HEK293 (cell line): ENCODE results near the gene PDSS2.
A peak's percentile ranks its signal among the peaks of the same experiment; 100 is the strongest.

ENCODE experiments used
- CTCF ChIA-PET: fragments of 350-600 bp; formaldehyde crosslinking; extraction: SDS; loops from one replicate; lab custom pipeline; 2021; ENCODE audit warnings: antibody characterized with exemption; lab: Yijun Ruan, JAX
- POLR2A ChIA-PET: fragments of 300-600 bp; formaldehyde crosslinking; extraction: SDS; loops from one replicate; lab custom pipeline; 2020; ENCODE audit warnings: antibody characterized with exemption, inconsistent platforms; lab: Yijun Ruan, JAX
- H3K27ac ChIP-seq: fragments of 200-500 bp; sonication (Bioruptor generic); 2 replicates; pipeline ENCODE4 v1.5.1; 2014; ENCODE audit warnings: low read depth, low read length, control low read depth, inconsistent platforms; ENCODE audit errors: extremely low read depth
- H3K36me3 ChIP-seq, 2 experiments: fragments of 200-500 bp in 1 of 2; sonication (Bioruptor generic) in 1 of 2; 1 replicate in 1 of 2; 2 replicates in 1 of 2; pipeline ENCODE4 v1.5.1; 2014 to 2017; ENCODE audit warnings: inconsistent platforms in 2 of 2, low read length in 2 of 2; ENCODE audit not compliant: control insufficient read depth in 2 of 2, insufficient read depth in 1 of 2
- H3K4me1 ChIP-seq: fragments of 200-500 bp; sonication (Bioruptor generic); 2 replicates; pipeline ENCODE4 v1.5.1; 2014; ENCODE audit warnings: mild to moderate bottlenecking, low read length, inconsistent platforms; ENCODE audit not compliant: control insufficient read depth, insufficient read depth
- H3K4me3 ChIP-seq: 2 replicates; pipeline ENCODE4 v1.5.1; 2011; ENCODE audit warnings: low read depth, mild to moderate bottlenecking, control low read depth, low read length, moderate library complexity
- H3K9me3 ChIP-seq: fragments of 200-500 bp; sonication (Bioruptor generic); 2 replicates; pipeline ENCODE4 v1.5.1; 2014; ENCODE audit warnings: low read depth, low read length, inconsistent platforms; ENCODE audit not compliant: control insufficient read depth, insufficient read depth
- CTCF ChIP-seq: fragments of 450-650 bp; formaldehyde crosslinking; IDR thresholded peaks from 2 replicates; pipeline ENCODE4 v1.5.1; 2016; ENCODE audit warnings: missing biosample characterization, missing genetic modification characterization
- GFI1B ChIP-seq: fragments of 450-650 bp; formaldehyde crosslinking; IDR thresholded peaks from 2 replicates; pipeline ENCODE4 v1.5.1; 2016; ENCODE audit warnings: missing biosample characterization, missing genetic modification characterization
- PATZ1 ChIP-seq: fragments of 450-650 bp; formaldehyde crosslinking; IDR thresholded peaks from 2 replicates; pipeline ENCODE4 v1.5.1; 2016; ENCODE audit warnings: missing biosample characterization, missing genetic modification characterization
- PBX3 ChIP-seq: sonication (generic); formaldehyde crosslinking; IDR thresholded peaks from 2 replicates; pipeline ENCODE4 v1.8.1; 2022; ENCODE audit warnings: mild to moderate bottlenecking, moderate library complexity, missing genetic modification reagents
- SCRT2 ChIP-seq: fragments of 450-650 bp; formaldehyde crosslinking; IDR thresholded peaks from 2 replicates; pipeline ENCODE4 v1.5.1; 2016; ENCODE audit warnings: missing biosample characterization, missing genetic modification characterization
- TRIM28 ChIP-seq: IDR thresholded peaks from 2 replicates; pipeline ENCODE4 v1.6.1; 2011; ENCODE audit warnings: low read length, control low read depth, borderline replicate concordance
- WT1 ChIP-seq: fragments of 450-650 bp; formaldehyde crosslinking; IDR thresholded peaks from 2 replicates; pipeline ENCODE4 v1.5.1; 2016; ENCODE audit warnings: missing biosample characterization, missing genetic modification characterization
- YY1 ChIP-seq: fragments of 450-650 bp; formaldehyde crosslinking; IDR thresholded peaks from 2 replicates; pipeline ENCODE4 v1.5.1; 2018; ENCODE audit warnings: missing biosample characterization, missing genetic modification characterization
- ZBTB10 ChIP-seq: fragments of 450-650 bp; formaldehyde crosslinking; IDR thresholded peaks from 2 replicates; pipeline ENCODE4 v1.5.1; 2016; ENCODE audit warnings: missing biosample characterization, missing genetic modification characterization
- ZBTB20 ChIP-seq: fragments of 450-650 bp; formaldehyde crosslinking; IDR thresholded peaks from 2 replicates; pipeline ENCODE4 v1.5.1; 2016; ENCODE audit warnings: missing biosample characterization, missing genetic modification characterization
- ZEB2 ChIP-seq: fragments of 450-650 bp; formaldehyde crosslinking; IDR thresholded peaks from 2 replicates; pipeline ENCODE4 v1.5.1; 2016; ENCODE audit warnings: missing biosample characterization, missing genetic modification characterization
- ZNF148 ChIP-seq: fragments of 450-650 bp; formaldehyde crosslinking; IDR thresholded peaks from 2 replicates; pipeline ENCODE4 v1.5.0; 2017; ENCODE audit warnings: missing biosample characterization, missing genetic modification characterization, borderline replicate concordance
- ZNF174 ChIP-seq: fragments of 450-650 bp; formaldehyde crosslinking; IDR thresholded peaks from 2 replicates; pipeline ENCODE4 v1.5.0; 2017; ENCODE audit warnings: missing biosample characterization, mild to moderate bottlenecking, missing genetic modification characterization
- ZNF175 ChIP-seq: fragments of 450-650 bp; formaldehyde crosslinking; IDR thresholded peaks from 2 replicates; pipeline ENCODE4 v1.5.1; 2016; ENCODE audit warnings: missing biosample characterization, missing genetic modification characterization
- ZNF239 ChIP-seq: fragments of 450-650 bp; formaldehyde crosslinking; IDR thresholded peaks from 2 replicates; pipeline ENCODE4 v1.5.1; 2016; ENCODE audit warnings: missing biosample characterization, missing genetic modification characterization
- ZNF248 ChIP-seq: fragments of 450-650 bp; formaldehyde crosslinking; IDR thresholded peaks from 2 replicates; pipeline ENCODE4 v1.5.1; 2017; ENCODE audit warnings: missing biosample characterization, missing genetic modification characterization
- ZNF350 ChIP-seq: fragments of 450-650 bp; formaldehyde crosslinking; IDR thresholded peaks from 2 replicates; pipeline ENCODE4 v1.5.0; 2017; ENCODE audit warnings: missing biosample characterization, mild to moderate bottlenecking, missing genetic modification characterization
- ZNF366 ChIP-seq: fragments of 450-650 bp; formaldehyde crosslinking; conservative IDR thresholded peaks from 2 replicates; pipeline ENCODE4 v1.5.1; 2016; ENCODE audit warnings: missing biosample characterization, missing genetic modification characterization
- ZNF37A ChIP-seq: fragments of 450-650 bp; IDR thresholded peaks from 2 replicates; pipeline ENCODE4 v1.5.1; 2018; ENCODE audit warnings: missing biosample characterization, missing genetic modification characterization
- ZNF394 ChIP-seq: fragments of 450-650 bp; formaldehyde crosslinking; IDR thresholded peaks from 2 replicates; pipeline ENCODE4 v1.5.1; 2016; ENCODE audit warnings: missing biosample characterization, missing genetic modification characterization, mild to moderate bottlenecking, moderate library complexity, borderline replicate concordance
- ZNF514 ChIP-seq: fragments of 450-650 bp; formaldehyde crosslinking; IDR thresholded peaks from 2 replicates; pipeline ENCODE4 v1.5.1; 2016; ENCODE audit warnings: missing biosample characterization, missing genetic modification characterization
- ZNF530 ChIP-seq: fragments of 450-650 bp; formaldehyde crosslinking; IDR thresholded peaks from 2 replicates; pipeline ENCODE4 v1.5.1; 2016; ENCODE audit warnings: low read depth, missing biosample characterization, missing genetic modification characterization
- ZNF544 ChIP-seq: fragments of 450-650 bp; formaldehyde crosslinking; IDR thresholded peaks from 2 replicates; pipeline ENCODE4 v1.5.0; 2017; ENCODE audit warnings: missing biosample characterization, missing genetic modification characterization
- ZNF626 ChIP-seq: fragments of 450-650 bp; sonication (Bioruptor Pico); formaldehyde crosslinking; IDR thresholded peaks from 2 replicates; pipeline ENCODE4 v1.5.1; 2018; ENCODE audit warnings: missing biosample characterization, missing genetic modification characterization, inconsistent platforms
- ZNF629 ChIP-seq: fragments of 450-650 bp; formaldehyde crosslinking; IDR thresholded peaks from 2 replicates; pipeline ENCODE4 v1.5.1; 2017; ENCODE audit warnings: missing biosample characterization, missing genetic modification characterization
- ZNF664 ChIP-seq: fragments of 450-650 bp; formaldehyde crosslinking; IDR thresholded peaks from 2 replicates; pipeline ENCODE4 v1.5.1; 2016; ENCODE audit warnings: missing biosample characterization, missing genetic modification characterization
- ZNF76 ChIP-seq: fragments of 450-650 bp; formaldehyde crosslinking; IDR thresholded peaks from 2 replicates; pipeline ENCODE4; 2016; ENCODE audit warnings: low read depth, missing biosample characterization, missing genetic modification characterization, borderline replicate concordance
- ZNF785 ChIP-seq: fragments of 450-650 bp; formaldehyde crosslinking; IDR thresholded peaks from 2 replicates; pipeline ENCODE4 v1.5.1; 2016; ENCODE audit warnings: missing biosample characterization, missing genetic modification characterization

PDSS2 gene

GRCh38 chr6:107459283-107460082, at the start of gene PDSS2:
Gene PDSS2 (minus strand): TSS chr6:107459564. CDS start chr6:107459285, 279 bp downstream.
- H3K27ac ChIP-seq: peak within 1 kb of the TSS; percentile 91
- ChIA-PET CTCF (interaction anchor here (0.5 to 3.4 kb wide), 24 partner anchors 10 to 559 kb away, joined by 3 to 21 read pairs (median 4); no protein-coding TSS in a partner anchor), POLR2A (interaction anchor here (0.6 to 3.1 kb wide), 37 partner anchors 8 to 498 kb away, joined by 3 to 104 read pairs (median 4); partner anchors contain the start of genes BEND3, SEC63 and SOBP)
- no peaks in the 10 kb centered on the region for H3K36me3 ChIP-seq
- peak within 1 kb of the TSS; percentile 70 for H3K4me3 ChIP-seq
- no peaks in the 10 kb centered on the region for H3K9me3 ChIP-seq
- H3K4me1 ChIP-seq: no peaks in the 10 kb centered on the region; the same call in 1 of the 2 replicates
- peak; percentile 77 for TF ChIP-seq ZBTB20 (tag by site-specific recombination)
- TF ChIP-seq ZNF664 (tag by site-specific recombination): no peak
- no peak for TF ChIP-seq ZNF148 (tag by site-specific recombination)
- no peak for TF ChIP-seq ZNF514 (tag by site-specific recombination)
- no peak for TF ChIP-seq ZNF544 (tag by site-specific recombination)
- no peak for TF ChIP-seq ZNF37A (tag by site-specific recombination)
- peak; percentile 49; the same call in 1 of the 2 replicates for TF ChIP-seq ZNF629 (tag by site-specific recombination)
- TF ChIP-seq ZNF530 (tag by site-specific recombination): no peak
- 0 out of 2 replicates have a peak, but pooled peaks have one; percentile 37 for TF ChIP-seq ZNF76 (tag by site-specific recombination)
- no peak for TF ChIP-seq ZNF366 (tag by site-specific recombination)
- no peak for TF ChIP-seq ZNF175 (tag by site-specific recombination)
- no peak for TF ChIP-seq ZNF785 (tag by site-specific recombination)
- no peak for TF ChIP-seq ZNF350 (tag by site-specific recombination)
- no peak; the same call in 1 of the 2 replicates for TF ChIP-seq ZNF394 (tag by site-specific recombination)
- no peak for TF ChIP-seq GFI1B (tag by site-specific recombination)
- peak; percentile 88 for TF ChIP-seq TRIM28
- TF ChIP-seq PBX3 (CRISPR knock-in tag): no peak; the same call in 1 of the 2 replicates
- TF ChIP-seq ZNF239 (tag by site-specific recombination): no peak
- TF ChIP-seq PATZ1 (tag by site-specific recombination): peak; percentile 79
- TF ChIP-seq ZBTB10 (tag by site-specific recombination): no peak
- no peak for TF ChIP-seq ZNF248 (tag by site-specific recombination)
- no peak for TF ChIP-seq ZNF174 (tag by site-specific recombination)
- no peak; the same call in 1 of the 2 replicates for TF ChIP-seq WT1 (tag by site-specific recombination)
- TF ChIP-seq YY1 (tag by site-specific recombination): peak; percentile 87
- TF ChIP-seq CTCF: peak; percentile 95
- TF ChIP-seq SCRT2 (tag by site-specific recombination): 0 out of 2 replicates have a peak, but pooled peaks have one; percentile 3
- no peak for TF ChIP-seq ZNF626 (tag by site-specific recombination)
- TF ChIP-seq ZEB2 (tag by site-specific recombination): 0 out of 2 replicates have a peak, but pooled peaks have one; percentile 52
